K562 (cell line): ENCODE results near the gene PTH1R. TPM values are rescaled to one million over a fixed set of nuclear protein-coding genes. Genes with fewer than 3 reads are reported as not detected.

Source experiments
- ATAC-seq: fragments of 200-7000 bp; cut with Tn5 transposase; 3 replicates; pipeline ENCODE4 v1.9.1; 2020; ENCODE audit warnings: moderate library complexity
- BruUV-seq: library from RNA; stranded (reverse); fragments of 400-500 nt; replicated peaks from 2 replicates; lab custom pipeline; 2021; lab: Mats Ljungman, UMichigan
- CTCF ChIA-PET: fragments of 300-600 bp; formaldehyde crosslinking; extraction: SDS; loops from one replicate; lab custom pipeline; 2021; ENCODE audit warnings: low intra/inter-chr PET ratio; lab: Yijun Ruan, JAX
- POLR2A ChIA-PET: fragments of 300-600, 350-650 bp; sonication (Branson Sonifier 250); formaldehyde crosslinking; extraction: SDS; loops from one replicate; lab custom pipeline; 2021; ENCODE audit warnings: antibody characterized with exemption, inconsistent platforms; lab: Yijun Ruan, JAX
- DNase-seq, 4 experiments: peaks; one replicate each; pipeline versions ENCODE4 v3.0.0 to v3.0.0-alpha.2; 2011 to 2018; ENCODE audit warnings: low spot score in 3 of 4, mixed read lengths in 3 of 4; ENCODE audit errors: extremely low read depth in 1 of 4
- FAIRE-seq: peaks from 2 replicates; lab custom pipeline; 2011; peaks lifted over from hg19 to GRCh38; lab: Jason Lieb, UNC
- H2AFZ ChIP-seq: 2 replicates; pipeline ENCODE4 v1.6.0; 2011; ENCODE audit warnings: low read depth, low read length, control low read depth, inconsistent platforms
- H3K27ac ChIP-seq: fragments of 200-600 bp; 3 replicates; pipeline ENCODE4 v1.8.0; 2011; ENCODE audit warnings: low read depth, mild to moderate bottlenecking, control low read depth, inconsistent platforms, low read length, moderate library complexity, mixed read lengths; ENCODE audit errors: extremely low read depth
- H3K27me3 ChIP-seq, 2 experiments: fragments of 300-600 bp in 1 of 2; 2 replicates in 1 of 2; 3 replicates in 1 of 2; pipeline versions ENCODE4 v1.6.0 to v1.8.0; 2011; ENCODE audit warnings: inconsistent platforms in 2 of 2, low read length in 2 of 2, mild to moderate bottlenecking in 1 of 2, mixed read lengths in 1 of 2, moderate library complexity in 1 of 2; ENCODE audit not compliant: control insufficient read depth in 2 of 2, insufficient read depth in 2 of 2
- H3K36me3 ChIP-seq: fragments of 300-600 bp; 3 replicates; pipeline ENCODE4 v1.8.0; 2011; ENCODE audit warnings: mild to moderate bottlenecking, low read length, inconsistent platforms; ENCODE audit not compliant: control insufficient read depth, insufficient read depth
- H3K4me1 ChIP-seq, 2 experiments: fragments of 200-600 bp in 1 of 2; replicated peaks in 1 of 2; 2 replicates in 1 of 2; 3 replicates in 1 of 2; pipeline versions ENCODE4 v1.5.1 to v1.8.0; 2011; ENCODE audit warnings: inconsistent platforms in 2 of 2, low read length in 2 of 2, mild to moderate bottlenecking in 1 of 2, mixed read lengths in 1 of 2, moderate library complexity in 1 of 2; ENCODE audit not compliant: control insufficient read depth in 2 of 2, insufficient read depth in 2 of 2
- H3K4me2 ChIP-seq: 2 replicates; pipeline ENCODE4 v1.6.1; 2011; ENCODE audit warnings: low read length, control low read depth, inconsistent platforms, mixed read lengths; ENCODE audit not compliant: insufficient read depth
- H3K4me3 ChIP-seq: fragments of 200-600 bp; sonication (generic), shearing (Covaris generic); 2 replicates; pipeline ENCODE4 v1.5.1; 2016; ENCODE audit warnings: control low read depth, inconsistent platforms
- H3K79me2 ChIP-seq: fragments of 200-600 bp; 3 replicates; pipeline ENCODE4 v1.8.0; 2011; ENCODE audit warnings: low read length, inconsistent platforms; ENCODE audit not compliant: control insufficient read depth, insufficient read depth
- H3K9ac ChIP-seq, 2 experiments: 2 replicates each; pipeline versions ENCODE4 v1.6.0 to v1.6.1; 2011; ENCODE audit warnings: low read depth in 2 of 2, low read length in 2 of 2, control low read depth in 1 of 2, inconsistent platforms in 1 of 2, mild to moderate bottlenecking in 1 of 2, mixed read lengths in 1 of 2; ENCODE audit not compliant: insufficient read depth in 1 of 2
- H3K9me1 ChIP-seq: one replicate; pipeline ENCODE4 v1.6.0; 2011; ENCODE audit warnings: inconsistent platforms, mild to moderate bottlenecking, low read length, moderate library complexity; ENCODE audit not compliant: control insufficient read depth, insufficient read depth
- H3K9me3 ChIP-seq: replicated peaks from 2 replicates; pipeline ENCODE4 v1.5.1; 2011; ENCODE audit warnings: low read depth, low read length, inconsistent platforms; ENCODE audit not compliant: control insufficient read depth, insufficient read depth
- H4K20me1 ChIP-seq: replicated peaks from 2 replicates; pipeline ENCODE4 v1.6.1; 2011; ENCODE audit warnings: low read length, inconsistent platforms, mixed read lengths; ENCODE audit not compliant: control insufficient read depth, insufficient read depth
- CBX1 ChIP-seq: sonication (generic); IDR thresholded peaks from 2 replicates; pipeline ENCODE4 v1.6.1; 2016; ENCODE audit warnings: antibody characterized with exemption, low read depth, mild to moderate bottlenecking
- RBBP5 ChIP-seq: fragments of 200-600 bp; sonication (generic); IDR thresholded peaks from 2 replicates; pipeline ENCODE4 v1.6.1; 2012; ENCODE audit warnings: borderline replicate concordance, mild to moderate bottlenecking, low read length, control low read depth, inconsistent platforms; ENCODE audit not compliant: insufficient read depth, poor library complexity, severe bottlenecking
- ZNF785 ChIP-seq: fragments of 250-450 bp; sonication (Bioruptor Pico); IDR thresholded peaks from 2 replicates; pipeline ENCODE4 v1.4.0; 2020; ENCODE audit warnings: mild to moderate bottlenecking
- WGBS: fragments of 100-300 bp; shearing (Covaris generic); methylation state at CpG from one replicate; pipeline ENCODE4 v1.1.6; 2016; ENCODE audit warnings: low coverage, mixed read lengths; ENCODE audit not compliant: insufficient coverage; ENCODE audit errors: missing lambda C conversion rate; 5-methylcytosine and 5-hydroxymethylcytosine counted together
- in situ Hi-C: fragments of 300-500 bp; cut with MboI; formaldehyde crosslinking; loops from 4 replicates; pipeline ENCODE4 v1.15.0; 2018; ENCODE audit warnings: inconsistent platforms, mixed read lengths
- intact Hi-C: fragments of 100-400 bp; cut with micrococcal nuclease; formaldehyde crosslinking; loops from 2 replicates; pipeline ENCODE4 v1.14.2; 2022
- polyA plus RNA-seq, 8 experiments: library from polyadenylated mRNA; depleted of rRNA in 4 of 8; stranded (reverse) in 5 of 8; unstranded in 3 of 8; fragments of >200 nt; fragmentation: Nextera tagmentation in 2 of 8; fragmentation: Illumina TruSeq in 1 of 8; extraction: Ambion mirVana in 2 of 8; extraction: Trizol in 1 of 8; gene quantifications; 2 replicates each; pipeline versions ENCODE4 v1.2.1 to v1.2.3, GENCODE V29; 2011 to 2014; ENCODE audit warnings: inconsistent platforms in 1 of 8, missing spikeins in 1 of 8
- total RNA-seq, 7 experiments: library from RNA; depleted of rRNA in 6 of 7; stranded (reverse); fragments of >200 nt in 6 of 7; fragmentation: Illumina TruSeq in 2 of 7; extraction: Trizol in 2 of 7; gene quantifications; 2 replicates each; pipeline versions ENCODE4 v1.2.1 to v1.2.3, GENCODE V29; 2011 to 2021; ENCODE audit warnings: low replicate concordance in 1 of 7

Gene PTH1R
- total and polyA plus RNA-seq, 9 of the 15 experiments (the other 6 are each of a cell fraction or from before 2014, with no cell fraction given) = not detected

GRCh38 chr3:46883830-46884185 lies 6.3 kb downstream of the PTH1R start:
- 0% methylated on average over 4 of the region's 4 CpGs for WGBS
- no peak overlapping the region for H2AFZ ChIP-seq
- intact Hi-C loops = no loop called here
- peaks cover 0 to 28% of the 10 kb centered on the region in 2 experiments; a peak in 3 of 5 replicates for H3K4me1 ChIP-seq
- H3K9me1 ChIP-seq = no peaks in the 10 kb centered on the region
- peaks cover 20% of the 10 kb centered on the region for H4K20me1 ChIP-seq
- H3K36me3 ChIP-seq = no peaks in the 10 kb centered on the region
- no peak for DNase-seq
- H3K4me2 ChIP-seq = no peak overlapping the region
- CTCF ChIA-PET = no interaction called here
- H3K4me3 ChIP-seq = no peak overlapping the region
- POLR2A ChIA-PET = no interaction called here
- TF ChIP-seq CBX1 (no peak), RBBP5 (peak; percentile 16)
- ATAC-seq = no peak
- peaks cover 46 to 72% of the 10 kb centered on the region in 2 experiments for H3K27me3 ChIP-seq
- no peaks in the 10 kb centered on the region for H3K79me2 ChIP-seq
- no peak overlapping the region for H3K9ac ChIP-seq
- no TSS peak for BruUV-seq
- H3K9me3 ChIP-seq = no peaks in the 10 kb centered on the region
- no peak for FAIRE-seq
- H3K27ac ChIP-seq = no peak overlapping the region
- in situ Hi-C loops = no loop called here

- H3K9ac ChIP-seq = no peak overlapping the region
- H3K9me3 ChIP-seq = no peaks in the 10 kb centered on the region
- in situ Hi-C loops = no loop called here
- ChIA-PET CTCF (no interaction called here), POLR2A (interaction anchor here (0.5 to 0.6 kb wide), 2 partner anchors 69 to 1009 kb away, joined by 3 to 4 read pairs; no protein-coding TSS in a partner anchor)
- TF ChIP-seq ZNF785 (CRISPR knock-in tag) = no peak
- peak; percentile 10 for TF ChIP-seq RBBP5
- H3K9me1 ChIP-seq = no peaks in the 10 kb centered on the region
- no TSS peak for BruUV-seq
- ATAC-seq (no peak), FAIRE-seq (no peak), DNase-seq (no peak)
- no peaks in the 10 kb centered on the region for H3K79me2 ChIP-seq
- 0% methylated on average over 5 of the region's 5 CpGs for WGBS
- no peak overlapping the region for H2AFZ ChIP-seq
- H3K4me1 ChIP-seq = peaks cover 0 to 30% of the 10 kb centered on the region in 2 experiments; a peak in 3 of 5 replicates
- peaks cover 20% of the 10 kb centered on the region for H4K20me1 ChIP-seq
- no peaks in the 10 kb centered on the region for H3K36me3 ChIP-seq
- intact Hi-C loops = no loop called here
- H3K27ac ChIP-seq = no peak overlapping the region
- H3K4me2 ChIP-seq = no peak overlapping the region
- no peak overlapping the region for H3K4me3 ChIP-seq
- peaks cover 46 to 78% of the 10 kb centered on the region in 2 experiments for H3K27me3 ChIP-seq
Observed at GRCh38 chr3:46884427-46884826, 6.9 kb downstream of the PTH1R start.
